A549 (cell line): ENCODE data around the gene LINGO3. TPM values are rescaled to one million over a fixed set of nuclear protein-coding genes. Genes with fewer than 3 reads are reported as not detected.
"Not testable (repeated sequence)": the region's sequence is repeated elsewhere in the genome, so short reads cannot be mapped to it uniquely, and the experiment has no call there.

ENCODE experiments used
- ATAC-seq, 2 experiments: fragments of 200-7000 bp in 1 of 2; fragments of >200 bp in 1 of 2; cut with Nextera tagmentation in 1 of 2; cut with Tn5 transposase in 1 of 2; 3 replicates each; pipeline versions ENCODE4 v1.8.0 to v1.9.1; 2018 to 2020; ENCODE audit warnings: mild to moderate bottlenecking in 1 of 2, moderate library complexity in 1 of 2
- CTCF ChIA-PET: fragments of 300-600 bp; sonication (Branson Sonifier 250); formaldehyde crosslinking; extraction: SDS; loops from one replicate; lab custom pipeline; 2021; ENCODE audit warnings: antibody characterized with exemption, inconsistent platforms; lab: Yijun Ruan, JAX
- POLR2A ChIA-PET: fragments of 350-600 bp; formaldehyde crosslinking; extraction: SDS; loops from one replicate; lab custom pipeline; 2021; ENCODE audit warnings: antibody characterized with exemption, inconsistent platforms; lab: Yijun Ruan, JAX
- DNase-seq, 2 experiments: peaks; one replicate each; pipeline versions ENCODE4 v3.0.0 to v3.0.0-alpha.2; 2011 to 2016; ENCODE audit warnings: low read depth in 1 of 2, low spot score in 1 of 2
- FAIRE-seq: peaks from 2 replicates; lab custom pipeline; 2011; peaks lifted over from hg19 to GRCh38; lab: Jason Lieb, UNC
- H3K27ac ChIP-seq, 2 experiments: fragments of >200 bp; sonication (Bioruptor Twin); formaldehyde crosslinking; 3 replicates each; pipeline ENCODE4 v1.5.1; 2016 to 2017
- H3K4me1 ChIP-seq: fragments of >200 bp; sonication (Bioruptor Twin); formaldehyde crosslinking; 3 replicates; pipeline ENCODE4 v1.6.1; 2016
- H3K4me2 ChIP-seq: fragments of >200 bp; sonication (Bioruptor Twin); formaldehyde crosslinking; 3 replicates; pipeline ENCODE4 v1.6.1; 2016
- H3K4me3 ChIP-seq: fragments of >200 bp; sonication (Bioruptor Twin); formaldehyde crosslinking; 3 replicates; pipeline ENCODE4 v1.5.1; 2016
- H3K9me3 ChIP-seq: fragments of >200 bp; sonication (Bioruptor Twin); formaldehyde crosslinking; 3 replicates; pipeline ENCODE4 v1.6.1; 2016
- ATOH8 ChIP-seq: fragments of 250-450 bp; sonication (Bioruptor Pico); IDR thresholded peaks from 2 replicates; pipeline ENCODE4 v1.5.0; 2020; ENCODE audit warnings: low read depth, mild to moderate bottlenecking, moderate library complexity
- CHD2 ChIP-seq: fragments of 150-350 bp; IDR thresholded peaks from 2 replicates; pipeline ENCODE4 v1.6.1; 2014; ENCODE audit warnings: low read length; ENCODE audit not compliant: partially characterized antibody
- CHD4 ChIP-seq: fragments of 200-600 bp; sonication (generic); IDR thresholded peaks from 2 replicates; pipeline ENCODE4 v1.6.1; 2016; ENCODE audit warnings: antibody characterized with exemption, mild to moderate bottlenecking, borderline replicate concordance
- CTCF ChIP-seq: fragments of >200 bp; sonication (Bioruptor Twin); formaldehyde crosslinking; IDR thresholded peaks from 3 replicates; pipeline ENCODE4 v1.5.1; 2016
- ELK1 ChIP-seq: fragments of 150-350 bp; IDR thresholded peaks from 2 replicates; pipeline ENCODE4 v1.6.1; 2014; ENCODE audit warnings: low read depth, mild to moderate bottlenecking, low read length
- EP300 ChIP-seq, 2 experiments: fragments of >200 bp; sonication (Bioruptor Twin); formaldehyde crosslinking; IDR thresholded peaks; 2 replicates in 1 of 2; 3 replicates in 1 of 2; pipeline ENCODE4 v1.6.1; 2016 to 2017
- FOSB ChIP-seq: fragments of 250-450 bp; sonication (Bioruptor Pico); IDR thresholded peaks from 2 replicates; pipeline ENCODE4 v1.5.0; 2020; ENCODE audit warnings: mild to moderate bottlenecking, moderate library complexity
- FOXS1 ChIP-seq: fragments of 250-450 bp; sonication (Bioruptor Pico); IDR thresholded peaks from 2 replicates; pipeline ENCODE4 v1.5.0; 2020; ENCODE audit warnings: mild to moderate bottlenecking, moderate library complexity
- HES2 ChIP-seq: fragments of >200 bp; sonication (Bioruptor Twin); formaldehyde crosslinking; IDR thresholded peaks from 2 replicates; pipeline ENCODE4 v1.6.1; 2016
- KDM1A ChIP-seq: fragments of 200-600 bp; sonication (generic); IDR thresholded peaks from 2 replicates; pipeline ENCODE4 v1.6.1; 2016; ENCODE audit warnings: low read depth, mild to moderate bottlenecking
- PHF8 ChIP-seq: fragments of 200-600 bp; sonication (generic); IDR thresholded peaks from 2 replicates; pipeline ENCODE4 v1.6.1; 2016; ENCODE audit warnings: low read depth, mild to moderate bottlenecking, antibody characterized with exemption, moderate library complexity, borderline replicate concordance
- POLR2AphosphoS2 ChIP-seq: conservative IDR thresholded peaks from 2 replicates; pipeline ENCODE4 v1.6.1; 2012; ENCODE audit warnings: low read length, improper control_type of control experiment, inconsistent platforms
- RAD21 ChIP-seq, 2 experiments: fragments of >200 bp in 1 of 2; sonication (Bioruptor Twin) in 1 of 2; formaldehyde crosslinking in 1 of 2; IDR thresholded peaks in 1 of 2; conservative IDR thresholded peaks in 1 of 2; 2 replicates in 1 of 2; 3 replicates in 1 of 2; pipeline ENCODE4 v1.6.1; 2012 to 2018; ENCODE audit warnings: inconsistent platforms in 1 of 2
- SMC3 ChIP-seq: fragments of >200 bp; sonication (Bioruptor Twin); formaldehyde crosslinking; IDR thresholded peaks from 3 replicates; pipeline ENCODE4 v1.6.1; 2018; ENCODE audit warnings: inconsistent platforms
- TFCP2L1 ChIP-seq: fragments of 250-450 bp; sonication (Bioruptor Pico); IDR thresholded peaks from 2 replicates; pipeline ENCODE4 v1.5.0; 2021; ENCODE audit warnings: mild to moderate bottlenecking
- ZC3H11A ChIP-seq: fragments of 450-650 bp; IDR thresholded peaks from 2 replicates; pipeline ENCODE4 v1.6.1; 2014; ENCODE audit warnings: antibody characterized with exemption, mild to moderate bottlenecking
- ZFP36 ChIP-seq: fragments of 450-650 bp; IDR thresholded peaks from 2 replicates; pipeline ENCODE4 v1.6.1; 2014; ENCODE audit warnings: borderline replicate concordance; ENCODE audit not compliant: partially characterized antibody
- whole genome bisulfite sequencing: methylation state at CpG from one replicate; pipeline ENCODE4 v1.1.6; 2017; ENCODE audit errors: missing lambda C conversion rate; 5-methylcytosine and 5-hydroxymethylcytosine counted together
- polyA plus RNA-seq, 4 experiments: library from polyadenylated mRNA; depleted of rRNA in 3 of 4; stranded (reverse); fragments of >200 nt; fragmentation: RNase III in 1 of 4; extraction: RNeasy Plus Mini Kit Qiagen cat#74134 plus additional on column Dnase treatment in 1 of 4; gene quantifications; 2 replicates in 3 of 4; 3 replicates in 1 of 4; pipeline ENCODE4 v1.2.3, GENCODE V29; 2011 to 2017

LINGO3 gene
- polyA plus RNA-seq, 2 of the 4 experiments (the other 2 are of a cell fraction), result not detected

GRCh38 chr19:2282062-2282861, 25.7 kb downstream of the LINGO3 start, which contains the start of gene PEAK3:
TSS of gene PEAK3 (minus strand) at chr19:2282175. CDS start at chr19:2280931, 1,244 bp downstream.
- no peak for TF ChIP-seq POLR2AphosphoS2
- no peak for TF ChIP-seq CHD4
- TF ChIP-seq FOXS1, result no peak
- TF ChIP-seq ZC3H11A, result no peak
- TF ChIP-seq FOSB, result no peak
- TF ChIP-seq HES2, result no peak
- 0 out of 6 replicates have a peak, but pooled peaks of 1 of the 2 experiments have one; percentile 17 for ATAC-seq
- no peak within 1 kb of the TSS for H3K4me3 ChIP-seq
- H3K27ac ChIP-seq, result no peak within 1 kb of the TSS
- H3K9me3 ChIP-seq, result no peaks in the 10 kb centered on the region
- no peak for FAIRE-seq
- H3K4me1 ChIP-seq, result no peaks in the 10 kb centered on the region
- DNase-seq, result no peak
- no peak within 1 kb of the TSS for H3K4me2 ChIP-seq
- CTCF ChIA-PET, result interaction anchor here (1.2 to 1.9 kb wide), 4 partner anchors 9 to 355 kb away, joined by 3 to 7 read pairs (median 4); no protein-coding TSS in a partner anchor
- WGBS, result 75% methylated on average over 14 of the region's 41 CpGs
- POLR2A ChIA-PET, result no interaction called here

- H3K27ac ChIP-seq, H3K9me3 ChIP-seq, H3K4me1 ChIP-seq, H3K4me2 ChIP-seq, H3K4me3 ChIP-seq, FAIRE-seq, ATAC-seq, POLR2A ChIA-PET, DNase-seq: not testable (repeated sequence)
- WGBS, result 17% methylated on average over 2 of the region's 16 CpGs
- CTCF ChIA-PET, result interaction anchor here (1.2 to 1.8 kb wide), 2 partner anchors 35 to 355 kb away, joined by 3 to 4 read pairs; no protein-coding TSS in a partner anchor
- TF ChIP-seq ZFP36, result peak; percentile 32
These were observed 26.5 kb downstream of the LINGO3 start for GRCh38 chr19:2281265-2282061.

GRCh38 chr19:2280633-2281264, 27.2 kb downstream of the LINGO3 start:
- no peak for TF ChIP-seq TFCP2L1 (CRISPR knock-in tag)
- TF ChIP-seq EP300 (IDR thresholded peaks at IDR 0.05), result no peak
- TF ChIP-seq PHF8, result no peak
- TF ChIP-seq RAD21 (conservative IDR thresholded peaks at IDR 0.05 in 1 of 2, IDR thresholded peaks at IDR 0.05 in 1 of 2), result no peak
- TF ChIP-seq CHD2, result no peak
- no peak for TF ChIP-seq ELK1
- TF ChIP-seq FOSB, result no peak
- TF ChIP-seq CTCF, result no peak
- TF ChIP-seq SMC3, result no peak
- TF ChIP-seq ZC3H11A, result no peak
- no peak for TF ChIP-seq KDM1A
- no peak for TF ChIP-seq ATOH8 (CRISPR knock-in tag)
- no peak for TF ChIP-seq HES2
- TF ChIP-seq, all 56 proteins: peak for 0
- H3K9me3 ChIP-seq, result no peaks in the 10 kb centered on the region
- DNase-seq (no peak), FAIRE-seq (no peak), ATAC-seq (peak; percentile 11 to 15; a peak in 1 of 6 replicates)
- POLR2A ChIA-PET, result no interaction called here
- H3K4me1 ChIP-seq, result no peaks in the 10 kb centered on the region
- H3K4me2 ChIP-seq, result no peak overlapping the region
- CTCF ChIA-PET, result no interaction called here
- no peak overlapping the region for H3K27ac ChIP-seq
- H3K4me3 ChIP-seq, result no peak overlapping the region
- WGBS, result 82% methylated on average over 10 of the region's 26 CpGs
